Measurements from ENCODE around the gene STH.
"Not testable (repeated sequence)": the region's sequence is repeated elsewhere in the genome, so short reads cannot be mapped to it uniquely, and the experiment has no call there.

Gene STH, protein sequence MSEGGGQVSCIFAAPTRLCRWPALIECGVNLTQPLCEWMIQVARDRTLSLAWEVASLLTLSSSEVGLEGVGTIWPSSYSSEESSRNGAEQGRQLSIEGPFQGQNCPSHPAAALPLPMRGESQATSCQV

DNA sequence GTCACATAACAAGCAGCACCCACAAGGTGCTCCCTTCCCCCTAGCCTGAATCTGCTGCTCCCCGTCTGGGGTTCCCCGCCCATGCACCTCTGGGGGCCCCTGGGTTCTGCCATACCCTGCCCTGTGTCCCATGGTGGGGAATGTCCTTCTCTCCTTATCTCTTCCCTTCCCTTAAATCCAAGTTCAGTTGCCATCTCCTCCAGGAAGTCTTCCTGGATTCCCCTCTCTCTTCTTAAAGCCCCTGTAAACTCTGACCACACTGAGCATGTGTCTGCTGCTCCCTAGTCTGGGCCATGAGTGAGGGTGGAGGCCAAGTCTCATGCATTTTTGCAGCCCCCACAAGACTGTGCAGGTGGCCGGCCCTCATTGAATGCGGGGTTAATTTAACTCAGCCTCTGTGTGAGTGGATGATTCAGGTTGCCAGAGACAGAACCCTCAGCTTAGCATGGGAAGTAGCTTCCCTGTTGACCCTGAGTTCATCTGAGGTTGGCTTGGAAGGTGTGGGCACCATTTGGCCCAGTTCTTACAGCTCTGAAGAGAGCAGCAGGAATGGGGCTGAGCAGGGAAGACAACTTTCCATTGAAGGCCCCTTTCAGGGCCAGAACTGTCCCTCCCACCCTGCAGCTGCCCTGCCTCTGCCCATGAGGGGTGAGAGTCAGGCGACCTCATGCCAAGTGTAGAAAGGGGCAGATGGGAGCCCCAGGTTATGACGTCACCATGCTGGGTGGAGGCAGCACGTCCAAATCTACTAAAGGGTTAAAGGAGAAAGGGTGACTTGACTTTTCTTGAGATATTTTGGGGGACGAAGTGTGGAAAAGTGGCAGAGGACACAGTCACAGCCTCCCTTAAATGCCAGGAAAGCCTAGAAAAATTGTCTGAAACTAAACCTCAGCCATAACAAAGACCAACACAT lies at the start of gene STH:
Gene STH (plus strand): TSS at position 264 of the 913 bp plus-strand sequence. CDS start 30 bp downstream, at position 294.
- DNase-seq = no peak

GRCh38 chr17:45949755-45950320 lies 49.2 kb upstream of the STH start:
- no peak for DNase-seq

- no peak for DNase-seq
Observed at GRCh38 chr17:45950888-45951287, 48.2 kb upstream of the STH start.

DNA sequence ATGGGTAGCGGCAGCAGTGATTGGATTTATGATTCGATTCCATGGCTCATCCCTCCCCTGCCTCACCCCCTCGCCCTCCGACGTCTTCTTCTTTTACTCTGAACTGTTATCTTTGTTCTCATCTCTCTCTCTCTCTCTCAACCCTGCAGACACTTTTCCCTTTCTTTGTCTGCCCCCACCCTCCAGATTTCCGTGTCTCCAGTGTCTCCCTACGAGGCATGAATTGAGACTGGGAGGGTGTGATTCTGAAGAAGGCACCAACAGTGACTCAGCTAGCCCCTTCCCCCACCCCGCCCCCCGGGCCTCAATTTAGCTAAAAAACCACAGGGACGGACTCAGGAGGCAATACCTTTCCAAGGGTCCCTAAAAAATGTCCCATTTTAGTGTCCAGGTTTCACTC lies 47.6 kb upstream of the STH start:
- no peak for DNase-seq

DNA sequence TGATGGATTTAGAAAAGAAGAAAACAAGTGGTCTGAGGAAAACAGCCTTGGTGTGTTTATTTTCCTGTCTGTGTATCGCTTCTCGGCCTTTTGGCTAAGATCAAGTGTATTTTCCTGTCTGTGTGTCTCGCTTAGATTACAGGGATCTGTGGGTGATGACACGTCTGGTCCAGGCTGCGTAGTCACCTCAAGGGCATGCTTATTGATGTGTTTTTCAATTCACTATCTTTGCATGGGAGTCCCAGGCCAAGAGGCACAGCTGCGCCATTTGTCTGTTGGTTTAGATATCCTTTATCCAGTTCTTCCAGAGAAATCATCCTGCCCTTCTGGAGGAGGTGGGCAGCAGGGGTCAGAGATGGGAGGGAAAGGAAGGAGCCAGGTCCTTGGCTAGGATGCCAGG lies 47.1 kb upstream of the STH start:
- DNase-seq = no peak

DNA sequence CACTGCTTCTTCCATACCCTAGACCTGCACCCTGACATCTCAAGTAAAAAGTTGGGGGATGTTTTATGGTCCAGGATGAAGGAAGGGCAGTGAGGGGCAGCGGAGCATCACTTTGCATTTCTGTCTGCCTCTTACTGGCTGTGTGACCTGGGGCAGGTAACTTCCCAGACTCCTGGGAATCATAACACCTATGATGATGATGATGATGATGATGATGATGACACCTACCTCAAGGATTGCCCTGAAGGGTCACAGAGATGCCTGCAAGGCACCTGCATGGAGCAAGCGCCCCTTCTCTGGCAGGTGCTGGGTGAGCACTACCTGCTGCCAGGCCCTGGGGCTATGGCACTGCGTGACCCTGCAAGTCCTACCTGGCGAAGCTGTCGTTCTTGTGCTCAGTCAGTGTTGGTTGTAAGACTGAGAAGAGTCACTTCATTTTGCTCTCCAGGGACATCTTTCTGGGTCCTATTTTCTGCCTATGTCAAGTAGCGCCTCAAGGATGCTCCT lies 46.2 kb upstream of the STH start:
- no peak for DNase-seq

DNA sequence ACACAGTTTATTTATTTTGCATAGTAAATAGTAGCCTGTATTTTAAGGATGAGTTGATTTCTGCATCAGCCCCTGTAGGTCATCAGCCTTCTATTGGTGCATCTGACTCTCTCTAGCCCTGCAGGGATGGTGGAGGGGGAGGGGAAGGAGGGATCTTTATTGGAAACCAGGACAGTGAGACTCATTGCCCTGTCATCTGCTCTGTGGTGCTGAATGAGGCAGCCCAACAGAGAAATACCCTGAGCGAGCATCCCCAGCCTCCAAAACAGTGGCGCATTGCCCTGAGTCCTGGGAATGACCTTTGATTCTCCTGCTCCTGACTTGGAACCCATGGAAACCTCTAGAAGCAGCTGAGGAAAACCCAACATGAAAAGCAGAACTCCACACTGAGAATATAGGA lies 45.5 kb upstream of the STH start:
- no peak for DNase-seq

DNA sequence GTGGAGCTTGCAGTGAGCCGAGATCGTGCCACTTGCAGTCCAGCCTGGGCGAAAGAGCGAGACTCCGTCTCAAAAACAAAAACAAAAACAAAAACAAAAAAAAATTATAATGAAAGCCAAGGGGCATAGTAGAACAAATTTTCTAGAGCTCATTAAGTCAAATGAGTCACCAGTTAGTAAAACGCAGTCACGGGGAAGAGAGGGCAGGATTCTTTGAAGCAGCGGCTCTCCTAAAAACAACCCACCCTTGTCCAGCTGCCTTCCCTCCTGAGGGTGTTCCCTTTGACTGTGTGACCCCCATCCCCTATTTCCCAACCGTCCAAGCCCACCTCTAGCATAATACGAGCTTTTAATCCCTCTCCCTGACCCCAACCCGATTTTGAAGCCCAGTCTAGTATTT lies 44.1 kb upstream of the STH start:
- DNase-seq = no peak

- DNase-seq = no peak
Observed at GRCh38 chr17:45955326-45955725, 43.7 kb upstream of the STH start.

- no peak for DNase-seq
Observed at GRCh38 chr17:45956090-45956489, 43.0 kb upstream of the STH start.

GRCh38 chr17:45956746-45957145 lies 42.3 kb upstream of the STH start:
- DNase-seq = not testable (repeated sequence)

DNA sequence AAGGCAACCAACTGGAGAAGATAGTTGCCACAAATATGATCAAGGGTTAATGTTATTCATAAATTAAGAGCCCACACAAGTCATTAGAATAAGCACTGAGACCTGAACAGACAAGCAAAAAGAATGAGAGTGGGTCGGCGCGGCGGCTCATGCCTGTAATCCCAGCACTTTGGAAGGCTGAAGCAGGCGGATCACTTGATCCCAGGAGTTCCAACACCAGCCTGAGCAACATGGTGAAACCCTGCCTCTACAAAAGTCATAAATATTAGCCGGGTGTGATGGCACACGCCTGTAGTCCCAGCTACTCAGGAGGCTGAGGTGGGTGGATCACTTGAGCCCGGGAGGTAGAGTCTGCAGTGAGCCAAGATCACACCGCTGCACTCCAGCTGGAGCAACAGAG lies 40.7 kb upstream of the STH start:
- DNase-seq = no peak

GRCh38 chr17:45958994-45959665 lies 39.9 kb upstream of the STH start:
- no peak for DNase-seq

GRCh38 chr17:45960311-45960710 lies 38.7 kb upstream of the STH start:
- no peak for DNase-seq

DNA sequence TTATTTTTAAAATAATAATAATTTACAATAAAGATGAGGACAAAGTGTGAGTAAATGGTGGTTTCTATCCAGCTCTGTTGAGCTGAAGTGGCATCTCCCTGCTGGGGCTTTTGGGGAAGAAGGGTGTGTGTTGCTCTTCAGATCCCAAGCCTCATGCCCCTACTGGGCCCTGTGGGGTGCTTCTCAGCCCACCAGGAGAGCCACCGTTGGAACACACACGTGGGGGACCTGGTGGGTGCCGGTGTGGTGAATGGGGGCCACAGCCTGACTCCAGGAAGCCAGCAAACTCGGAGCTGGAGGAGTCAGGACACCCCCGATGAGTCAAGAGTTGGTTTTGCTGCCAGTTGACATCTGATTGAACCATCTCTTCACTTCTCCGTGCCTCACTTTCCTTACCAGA lies 37.8 kb upstream of the STH start:
- DNase-seq = no peak

- DNase-seq = no peak
Observed at GRCh38 chr17:45962221-45962972, 36.7 kb upstream of the STH start.

GRCh38 chr17:45963283-45963682 lies 35.8 kb upstream of the STH start:
- DNase-seq = no peak

GRCh38 chr17:45963889-45964288 lies 35.2 kb upstream of the STH start:
- no peak for DNase-seq

DNA sequence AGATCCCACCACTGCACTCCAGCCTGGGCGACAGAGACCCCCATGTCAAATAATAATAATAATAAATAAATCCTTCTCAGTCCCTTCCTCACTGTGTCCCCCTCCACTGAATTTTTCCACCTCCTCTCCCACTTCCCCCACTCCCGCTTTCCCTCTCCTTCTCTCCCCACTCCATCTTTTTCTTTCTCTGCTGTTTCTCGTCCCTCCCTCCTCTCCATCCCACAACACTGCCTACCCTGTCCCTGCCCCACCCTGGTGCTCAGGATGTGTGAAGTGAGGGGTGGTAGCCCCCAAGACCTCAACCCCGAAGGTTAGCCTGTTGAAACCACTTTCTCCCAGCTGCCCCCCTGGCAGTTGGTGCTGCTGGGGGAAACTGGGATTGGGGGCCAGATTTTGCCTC lies 34.4 kb upstream of the STH start:
- no peak for DNase-seq

DNA sequence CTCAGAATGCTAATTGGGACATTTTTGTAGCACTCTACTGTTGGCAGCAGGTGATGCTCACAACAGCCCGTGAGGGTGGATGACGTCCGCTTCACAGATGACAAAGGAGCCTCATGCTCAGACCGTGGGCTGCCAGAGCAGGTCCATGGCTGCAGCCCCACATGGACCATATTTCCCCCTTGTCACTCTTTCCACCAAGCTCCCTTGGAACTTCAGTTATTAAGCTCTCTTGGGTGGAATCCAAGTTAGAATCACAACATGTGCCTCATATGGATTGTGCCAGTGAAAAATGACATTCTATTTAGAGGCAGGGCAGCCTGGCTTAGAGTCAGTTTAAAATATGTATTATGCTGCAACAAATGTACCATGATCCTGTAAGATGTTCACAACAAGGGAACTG lies 33.2 kb upstream of the STH start:
- DNase-seq = no peak

DNA sequence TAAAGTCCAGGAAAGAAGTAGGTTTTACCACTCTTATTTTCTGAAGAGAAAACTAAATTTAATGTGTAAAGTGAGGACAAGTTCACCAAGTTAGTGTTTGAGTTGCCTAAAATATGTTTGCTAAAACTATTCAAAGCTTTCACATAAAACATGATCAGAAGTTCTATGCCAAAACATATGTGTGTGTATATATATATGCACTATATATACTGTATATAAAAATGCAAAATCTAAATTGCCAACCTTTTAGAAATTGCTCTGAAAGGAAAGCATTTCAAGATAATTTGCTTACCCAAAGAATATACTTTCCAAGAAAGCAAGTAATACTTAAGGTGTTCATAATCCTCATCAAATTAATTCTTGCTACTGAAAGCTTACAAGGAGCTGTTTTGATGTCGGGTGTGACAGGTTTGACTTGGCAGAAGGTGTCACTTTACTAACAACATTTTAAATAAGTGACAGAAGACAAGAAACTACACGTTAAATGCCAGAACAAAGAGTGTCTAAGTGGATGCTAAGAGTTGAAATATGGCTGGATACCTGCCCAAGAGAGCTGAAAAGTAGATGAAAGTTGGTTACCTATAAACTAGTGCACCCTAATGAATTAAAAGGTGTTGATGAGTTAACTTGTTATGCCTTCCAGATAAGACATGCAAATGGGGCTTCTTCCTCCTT lies 32.3 kb upstream of the STH start:
- no peak for DNase-seq

DNA sequence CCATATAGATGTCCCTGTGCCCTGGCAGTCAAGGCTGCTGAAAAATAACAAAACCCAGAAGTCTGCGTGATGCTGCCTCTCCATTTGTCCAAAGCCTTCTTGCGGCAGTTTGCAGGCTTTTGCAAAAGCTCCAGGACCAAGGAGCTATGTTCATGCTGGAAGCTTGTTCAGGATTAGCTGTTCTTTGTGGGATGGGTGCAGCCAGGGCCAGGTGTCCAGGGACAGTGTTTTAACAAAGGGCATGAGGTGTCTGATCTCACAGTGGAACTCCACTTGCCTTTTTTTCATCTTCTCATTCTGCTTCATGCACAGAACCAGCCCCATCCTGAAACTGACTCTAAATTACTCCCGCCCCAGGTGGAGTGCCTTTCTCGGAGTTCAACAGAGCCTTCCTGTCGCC lies 31.7 kb upstream of the STH start:
- DNase-seq = no peak

Measured in activated naive CD4-positive, alpha-beta T cell treated with anti-CD3 and anti-CD28 coated beads, Interleukin-2, amount 50 U/mL, for 16 hours (primary cell).